IPS-NIHi7 (cell line): Measurements from ENCODE around the gene MMAB.
"Not testable (repeated sequence)": the region's sequence is repeated elsewhere in the genome, so short reads cannot be mapped to it uniquely, and the experiment has no call there.

Experiments used
- DNase-seq: peaks from one replicate; pipeline ENCODE4 v3.0.0; 2012; ENCODE audit warnings: mixed read lengths; ENCODE audit errors: extremely low spot score

The MMAB gene

DNA sequence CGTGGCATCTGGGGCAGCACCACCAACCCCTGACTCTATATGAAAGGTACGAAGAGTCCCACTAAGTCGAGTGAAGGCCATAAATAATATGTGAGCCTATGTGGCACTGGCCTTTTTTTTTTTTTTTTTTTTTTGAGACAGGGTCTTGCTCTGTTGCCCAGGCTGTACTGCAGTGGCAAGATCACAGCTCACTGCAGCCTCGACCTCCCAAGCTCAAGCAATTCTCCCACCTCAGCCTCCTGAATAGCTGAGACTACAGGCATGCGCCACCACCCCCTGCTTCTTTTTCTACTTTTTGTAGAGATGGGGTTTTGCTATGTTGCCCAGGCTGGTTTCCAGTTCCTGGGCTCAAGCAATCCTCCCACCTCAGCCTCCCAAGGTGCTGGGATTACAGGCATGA is 28.8 kb upstream of the MMAB start:
- DNase-seq, result not testable (repeated sequence)

DNA sequence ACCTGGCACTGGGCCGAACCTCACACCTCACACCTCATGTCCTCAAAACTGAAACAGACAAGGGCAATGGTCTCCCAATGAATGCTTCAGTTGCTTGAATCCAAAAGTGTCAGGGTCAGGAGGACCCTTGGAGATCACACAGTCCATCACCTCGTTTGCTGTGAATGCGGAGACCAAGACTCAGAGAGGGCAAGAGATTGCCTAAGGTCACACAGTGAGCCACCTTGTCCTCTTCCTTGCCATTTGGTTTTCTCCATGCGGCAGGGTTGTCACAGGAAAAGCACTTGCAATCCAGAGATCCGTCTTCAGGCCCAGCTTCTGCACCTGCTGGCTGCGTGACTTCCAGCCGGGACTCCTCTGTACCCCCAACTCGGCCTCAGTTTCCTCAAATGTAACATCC is 28.3 kb upstream of the MMAB start:
- no peak for DNase-seq

DNA sequence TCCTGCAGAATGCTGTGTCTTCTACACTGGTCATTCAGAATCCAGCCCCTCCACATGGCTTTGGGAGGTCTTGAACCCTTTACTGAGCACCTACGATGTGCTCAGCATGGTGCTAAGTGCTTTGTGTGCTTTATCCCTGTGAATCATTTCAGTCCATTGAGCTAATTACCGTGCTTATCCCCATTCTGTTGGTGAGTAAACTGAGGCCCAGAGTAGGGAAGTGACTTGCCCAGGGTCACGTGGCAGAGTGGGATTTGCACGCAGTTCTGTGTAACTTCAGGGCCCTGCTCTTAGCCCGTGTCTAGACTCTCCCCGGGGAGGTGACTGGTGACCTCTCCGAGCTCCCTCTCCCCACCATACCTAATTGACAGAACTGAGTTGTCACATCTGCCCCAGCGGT is 27.7 kb upstream of the MMAB start:
- DNase-seq, result no peak

DNA sequence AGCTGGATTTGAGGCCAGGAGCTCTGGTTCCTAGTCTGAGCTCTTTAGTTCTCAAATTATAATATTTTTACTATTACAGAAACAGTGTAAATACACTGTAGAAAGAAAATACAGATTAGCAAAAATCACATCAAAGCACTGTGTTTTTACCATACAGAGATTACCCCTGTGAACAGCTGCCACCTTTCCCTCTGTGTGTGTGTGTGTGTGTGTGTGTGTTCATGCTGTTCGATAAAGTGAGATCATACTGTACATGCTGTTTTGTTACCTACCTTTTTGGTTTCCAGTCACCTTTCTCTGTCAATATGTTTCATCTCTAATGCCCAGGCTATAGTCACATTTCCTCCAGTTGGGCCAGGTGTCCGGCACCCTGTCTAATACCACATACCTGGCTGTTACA is 27.2 kb upstream of the MMAB start:
- no peak for DNase-seq

DNA sequence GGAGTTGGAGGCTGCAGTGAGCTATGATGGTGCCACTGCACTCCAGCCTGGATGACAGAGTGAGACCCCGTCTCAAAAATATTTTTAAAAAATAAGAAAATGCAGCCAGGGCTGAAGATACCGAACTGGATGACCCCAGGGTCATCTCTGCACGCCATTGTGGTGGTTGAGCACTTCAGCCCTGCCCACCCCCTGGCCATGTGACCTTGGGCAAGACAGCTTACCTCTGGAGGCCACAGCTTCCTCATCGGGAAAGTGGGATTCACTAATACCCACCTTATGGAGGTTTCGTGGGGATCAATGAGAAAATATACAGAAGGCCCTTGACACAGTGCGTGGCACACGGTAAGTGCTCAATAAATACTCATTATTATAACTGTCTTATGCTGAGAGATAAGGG is 25.8 kb upstream of the MMAB start:
- no peak for DNase-seq

DNA sequence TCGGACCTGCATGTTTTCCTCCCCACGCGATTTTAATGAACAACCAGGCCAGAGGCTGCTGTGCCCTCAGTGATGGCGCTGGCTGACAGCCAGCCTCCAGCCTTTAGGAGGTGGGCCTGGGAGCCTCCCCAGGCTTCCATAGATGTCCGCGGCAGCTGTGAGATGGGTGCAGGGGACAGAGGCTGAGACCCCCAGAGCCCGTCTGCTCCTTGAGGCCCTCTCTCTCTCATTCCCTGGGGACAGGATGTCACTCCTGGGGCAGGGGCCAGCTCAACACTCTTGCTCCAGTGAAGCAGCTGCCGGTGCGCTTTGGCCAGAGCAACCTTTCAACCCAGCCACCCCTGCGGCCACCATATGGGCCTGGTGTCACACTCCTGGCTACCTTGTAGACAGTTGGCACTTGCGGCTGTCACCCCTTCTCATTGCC is 25.1 kb upstream of the MMAB start:
- DNase-seq, result no peak

DNA sequence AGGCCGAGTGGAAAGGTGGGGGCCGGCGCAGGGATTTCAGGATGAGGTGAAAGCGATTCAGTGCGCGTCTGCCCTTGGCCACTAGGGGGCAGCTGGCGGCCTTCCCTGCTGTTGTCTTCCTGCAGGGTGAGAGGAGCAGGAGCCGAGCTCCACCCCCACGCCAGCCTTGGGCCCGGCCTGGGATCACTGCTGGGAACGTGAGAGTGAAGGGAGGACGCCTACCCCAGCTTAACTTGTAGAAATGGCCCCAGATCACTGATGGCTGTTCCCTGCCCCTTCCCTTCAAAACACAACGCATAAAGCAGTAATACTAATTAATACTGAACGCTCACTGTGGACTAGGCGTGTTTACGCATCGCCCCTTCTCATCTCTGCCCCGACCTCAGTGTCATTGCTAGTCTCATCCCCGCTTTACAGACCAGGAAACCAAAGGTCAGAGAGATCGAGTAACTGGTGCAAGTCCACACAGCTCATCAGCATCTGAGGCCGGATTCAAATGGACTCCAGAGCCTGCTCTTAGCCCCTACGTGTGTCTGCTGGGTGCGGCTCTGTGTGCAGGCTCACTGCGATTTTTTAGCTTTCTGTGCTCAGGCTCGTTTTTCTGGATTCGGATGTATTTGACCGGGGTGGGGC is 24.6 kb upstream of the MMAB start:
- peak; percentile 99 for DNase-seq

DNA sequence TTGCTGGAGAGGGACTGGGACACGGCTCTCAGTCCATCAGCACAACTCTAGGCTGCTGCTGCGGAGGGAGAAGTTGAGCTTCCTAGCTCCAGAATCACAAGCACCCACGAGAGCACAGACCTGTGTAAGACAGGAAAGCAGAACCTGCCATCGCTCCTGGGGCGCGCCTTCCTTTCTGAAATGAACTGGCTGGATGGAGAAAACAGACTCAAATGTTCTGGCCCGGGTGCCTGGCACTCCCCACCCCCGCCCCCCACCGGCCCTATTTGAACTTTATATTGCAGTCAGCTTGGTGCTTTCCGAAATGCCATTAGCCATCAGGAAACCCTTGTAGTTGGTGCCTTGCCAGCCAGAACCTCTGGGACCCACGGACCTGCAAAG is 24.1 kb upstream of the MMAB start:
- no peak for DNase-seq

DNA sequence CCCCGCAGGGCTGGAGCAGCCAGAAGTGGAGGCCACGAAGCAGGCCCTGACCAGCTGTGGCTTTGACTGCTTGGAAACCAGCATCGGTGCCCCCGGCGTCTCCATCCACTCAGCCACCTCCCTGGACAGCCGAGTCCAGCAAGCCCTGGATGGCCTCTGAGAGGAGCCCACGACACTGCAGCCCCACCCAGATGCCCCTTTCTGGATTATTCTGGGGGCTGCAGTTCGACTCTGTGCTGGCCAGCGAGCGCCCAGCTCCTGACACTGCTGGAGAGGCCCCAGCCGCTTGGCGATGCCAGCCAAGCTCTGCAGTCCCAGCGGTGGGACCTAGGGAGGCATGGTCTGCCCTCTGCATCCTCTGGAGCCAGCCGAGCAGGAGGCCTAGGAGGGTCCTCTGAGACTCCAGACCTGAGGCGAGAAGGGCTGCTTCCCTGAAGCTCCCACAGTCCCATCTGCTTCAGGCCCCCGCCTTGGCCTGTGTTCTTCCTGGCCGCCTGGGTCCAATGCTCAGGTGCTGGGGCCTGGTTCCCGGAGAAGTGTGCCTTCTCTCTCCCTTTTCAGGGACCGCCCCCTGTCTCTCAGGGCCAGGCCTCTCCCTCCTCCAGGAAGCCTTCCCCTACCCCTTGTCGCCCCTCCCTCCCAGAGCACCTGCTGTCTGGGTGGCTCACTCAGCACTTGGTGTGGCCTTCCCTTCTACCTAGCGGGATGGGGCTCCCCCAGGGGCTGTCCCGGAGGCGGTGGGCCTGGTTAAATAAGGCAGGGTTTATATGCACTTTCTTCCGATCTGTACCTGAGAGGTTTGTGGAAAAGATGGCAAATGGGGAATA is 23.3 kb upstream of the MMAB start:
- no peak for DNase-seq

DNA sequence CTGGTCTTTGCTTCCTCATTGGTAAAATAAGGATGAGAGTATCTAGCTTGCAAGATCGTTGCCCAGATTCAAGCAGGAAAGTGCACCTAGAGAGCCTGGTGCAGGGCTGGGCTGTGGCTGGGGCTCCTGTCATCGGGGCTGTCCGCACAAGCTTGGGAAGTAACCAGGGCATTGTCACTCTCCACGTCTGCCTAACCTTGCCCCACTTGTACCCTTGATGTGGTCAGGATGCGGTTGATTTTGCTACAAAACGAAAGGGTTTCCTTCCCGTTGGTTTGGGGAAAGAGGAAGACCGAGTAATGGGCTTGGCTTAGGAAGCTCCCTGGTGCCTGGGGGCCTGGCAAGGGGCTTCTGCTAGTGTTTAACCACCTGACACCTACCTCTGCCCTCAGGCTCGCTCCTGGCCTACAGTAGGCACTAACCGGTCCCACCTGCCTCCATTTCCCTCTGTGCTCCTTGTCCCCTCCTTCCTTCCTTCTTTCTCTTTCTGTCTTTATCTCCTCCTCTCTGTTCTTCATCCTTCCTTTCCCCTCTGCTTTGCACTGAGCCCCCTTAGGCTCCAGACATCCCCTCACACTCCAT is 22.1 kb upstream of the MMAB start:
- DNase-seq, result no peak

DNA sequence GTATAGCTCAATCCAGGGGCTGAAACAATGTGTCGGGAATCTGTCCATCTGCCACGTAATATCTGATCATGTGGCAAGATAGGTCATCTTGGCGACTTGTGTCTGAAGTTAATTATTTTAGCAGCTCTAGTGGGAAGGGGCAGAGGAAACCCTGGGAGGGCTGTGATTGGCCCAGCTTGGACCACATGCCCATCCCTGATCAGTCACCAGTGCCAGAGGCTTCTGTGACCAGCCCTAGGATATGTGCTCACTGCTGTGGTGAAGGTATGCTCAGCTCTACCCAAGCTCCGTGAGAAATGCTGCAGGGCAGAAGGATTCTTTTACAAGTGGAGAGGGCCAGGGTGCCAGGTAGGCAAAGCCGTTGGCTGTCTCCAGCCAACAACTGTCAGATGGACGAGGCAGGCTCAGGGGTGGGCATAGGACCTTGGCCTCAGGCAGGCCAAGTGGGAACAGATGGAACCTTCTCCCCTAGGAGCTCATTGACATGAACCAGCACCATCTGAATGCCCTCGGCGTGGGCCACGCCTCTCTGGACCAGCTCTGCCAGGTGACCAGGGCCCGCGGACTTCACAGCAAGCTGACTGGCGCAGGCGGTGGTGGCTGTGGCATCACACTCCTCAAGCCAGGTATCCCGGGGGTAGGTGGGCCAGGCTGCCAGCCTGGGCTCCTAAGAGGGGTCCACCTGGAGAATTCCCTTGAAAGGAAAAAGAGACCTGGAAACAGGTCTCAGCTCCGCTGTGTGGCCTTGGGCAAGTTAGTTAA is 21.4 kb upstream of the MMAB start:
- DNase-seq, result no peak

DNA sequence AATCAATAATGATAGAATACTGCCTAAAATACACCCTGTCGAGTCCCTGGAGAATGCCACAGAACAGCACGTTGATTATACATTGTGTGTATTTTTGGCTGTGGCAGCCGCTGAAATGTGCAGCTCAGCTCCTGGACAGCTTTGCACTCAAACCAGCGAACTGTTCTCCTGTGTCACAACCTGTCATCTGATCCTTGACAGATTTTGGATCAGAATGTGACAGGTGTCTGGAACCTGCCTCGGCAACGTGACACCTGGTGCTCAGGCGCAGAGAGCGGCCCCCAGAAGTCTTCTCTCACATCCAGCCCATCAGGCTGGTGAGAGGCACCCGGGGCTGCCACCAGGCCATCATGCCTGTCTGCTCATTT is 19.6 kb upstream of the MMAB start:
- DNase-seq, result no peak

DNA sequence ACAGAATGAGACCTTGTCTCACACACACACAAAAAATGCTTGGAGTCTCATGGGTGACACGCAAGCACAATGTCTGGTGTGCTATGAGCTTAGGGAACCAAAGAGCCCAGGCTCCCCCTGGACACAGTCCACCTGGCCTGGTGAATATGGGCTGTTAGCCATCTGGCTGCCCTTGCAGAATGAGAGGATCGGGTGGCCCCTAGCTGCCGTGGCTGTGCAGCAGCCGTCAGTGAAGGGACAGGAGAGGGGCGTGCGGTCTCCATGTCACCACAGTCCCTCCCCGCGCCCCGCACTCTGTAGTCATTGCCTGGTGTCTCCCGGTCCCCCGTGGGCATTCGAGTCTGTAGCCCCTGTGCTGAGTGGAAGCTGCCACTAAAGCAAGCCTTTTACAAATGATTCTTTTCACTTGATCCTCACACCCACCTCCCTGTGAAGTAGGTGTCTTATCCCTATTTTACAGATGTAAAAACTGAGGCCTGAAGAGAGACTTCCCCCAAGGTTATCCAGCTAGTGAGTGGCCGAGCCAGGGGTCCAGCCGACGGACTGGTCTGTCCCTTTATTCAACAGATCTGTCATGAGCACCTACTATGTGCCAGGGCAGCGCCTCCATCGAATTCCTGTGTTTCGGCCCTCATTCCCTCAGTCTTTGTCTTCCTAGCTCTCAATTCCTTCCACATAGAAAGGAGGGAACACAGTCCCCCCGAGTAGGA is 19.0 kb upstream of the MMAB start:
- no peak for DNase-seq

DNA sequence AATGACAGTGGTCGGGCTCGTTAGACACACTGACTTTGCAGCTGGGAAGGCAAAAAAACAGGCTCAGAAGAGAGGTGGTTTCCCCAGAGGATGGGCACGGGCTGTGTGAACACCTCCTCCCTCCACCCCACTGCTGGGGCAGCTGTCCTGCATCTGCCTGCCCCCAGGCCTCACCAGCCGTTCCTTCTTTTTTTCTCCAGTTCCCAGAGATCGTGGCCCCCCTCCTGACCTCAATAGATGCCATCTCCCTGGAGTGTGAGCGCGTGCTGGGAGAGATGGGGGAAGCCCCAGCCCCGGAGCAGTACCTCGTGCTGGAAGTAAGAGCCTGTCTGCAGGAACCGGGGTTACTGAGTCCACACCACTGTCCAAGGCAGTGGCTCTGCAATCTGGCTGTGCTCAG is 17.7 kb upstream of the MMAB start:
- no peak for DNase-seq

DNA sequence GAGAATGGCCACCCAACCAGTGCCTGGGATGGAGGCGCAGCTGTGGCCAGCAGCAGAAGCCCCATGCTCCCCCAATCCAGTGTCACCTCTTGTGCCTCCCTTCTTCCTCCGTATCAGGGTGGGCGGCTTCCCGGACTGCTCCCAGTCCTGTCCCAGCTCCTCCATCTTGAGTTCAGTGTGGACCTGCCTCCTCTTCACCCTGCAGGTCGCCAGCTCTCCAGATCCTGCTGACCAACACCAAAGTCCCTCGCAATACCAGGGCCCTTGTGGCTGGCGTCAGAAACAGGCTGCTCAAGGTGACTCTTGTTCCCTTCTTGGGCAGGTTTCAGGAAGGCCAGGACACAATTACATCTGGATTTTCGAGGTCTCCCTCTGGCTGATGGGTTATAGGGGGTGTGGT is 17.3 kb upstream of the MMAB start:
- no peak for DNase-seq

DNA sequence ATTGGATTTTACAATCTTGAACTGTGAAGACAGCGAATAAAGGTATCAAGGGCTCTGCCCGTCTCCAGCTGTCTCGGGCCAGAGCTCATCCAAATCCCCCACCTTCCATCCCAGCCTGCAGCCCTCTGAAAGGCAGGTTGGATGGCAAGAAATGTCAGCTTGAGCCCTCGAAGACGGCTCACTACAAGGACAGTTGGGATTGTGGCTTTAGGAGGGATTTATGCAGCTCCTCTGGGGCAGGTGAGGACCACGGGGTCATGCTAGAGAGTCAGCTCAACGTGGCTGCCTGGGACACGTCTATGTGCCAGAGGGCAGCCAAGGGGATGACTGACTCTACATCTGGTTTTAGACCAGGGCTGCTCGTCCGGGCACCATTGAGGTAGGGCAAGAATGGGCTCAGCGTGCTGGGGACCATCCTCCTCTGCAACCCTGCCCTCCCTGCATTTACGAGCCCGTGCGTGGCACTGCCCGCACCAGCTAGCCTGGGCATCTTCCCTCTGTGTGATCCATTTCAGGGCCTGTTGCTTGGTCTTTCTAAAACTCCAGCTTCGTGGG is 16.5 kb upstream of the MMAB start:
- DNase-seq, result no peak

DNA sequence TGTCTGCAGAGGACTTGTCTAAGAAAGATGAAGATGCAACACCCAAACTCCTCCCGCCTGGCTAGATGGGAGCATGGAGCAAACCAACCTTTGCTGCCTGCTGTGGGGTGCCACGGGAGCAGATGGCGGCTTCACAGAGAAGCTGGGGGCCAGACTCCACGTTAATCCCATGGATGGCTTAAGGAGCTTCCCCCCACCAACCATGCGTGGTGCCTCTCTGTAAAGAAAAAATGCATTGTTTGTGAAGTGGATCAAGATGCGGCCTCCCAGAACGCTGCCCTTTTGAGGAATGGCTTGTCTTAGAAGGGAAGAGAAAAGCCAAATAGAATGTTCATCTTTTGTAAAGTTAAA is 15.9 kb upstream of the MMAB start:
- DNase-seq, result no peak

DNA sequence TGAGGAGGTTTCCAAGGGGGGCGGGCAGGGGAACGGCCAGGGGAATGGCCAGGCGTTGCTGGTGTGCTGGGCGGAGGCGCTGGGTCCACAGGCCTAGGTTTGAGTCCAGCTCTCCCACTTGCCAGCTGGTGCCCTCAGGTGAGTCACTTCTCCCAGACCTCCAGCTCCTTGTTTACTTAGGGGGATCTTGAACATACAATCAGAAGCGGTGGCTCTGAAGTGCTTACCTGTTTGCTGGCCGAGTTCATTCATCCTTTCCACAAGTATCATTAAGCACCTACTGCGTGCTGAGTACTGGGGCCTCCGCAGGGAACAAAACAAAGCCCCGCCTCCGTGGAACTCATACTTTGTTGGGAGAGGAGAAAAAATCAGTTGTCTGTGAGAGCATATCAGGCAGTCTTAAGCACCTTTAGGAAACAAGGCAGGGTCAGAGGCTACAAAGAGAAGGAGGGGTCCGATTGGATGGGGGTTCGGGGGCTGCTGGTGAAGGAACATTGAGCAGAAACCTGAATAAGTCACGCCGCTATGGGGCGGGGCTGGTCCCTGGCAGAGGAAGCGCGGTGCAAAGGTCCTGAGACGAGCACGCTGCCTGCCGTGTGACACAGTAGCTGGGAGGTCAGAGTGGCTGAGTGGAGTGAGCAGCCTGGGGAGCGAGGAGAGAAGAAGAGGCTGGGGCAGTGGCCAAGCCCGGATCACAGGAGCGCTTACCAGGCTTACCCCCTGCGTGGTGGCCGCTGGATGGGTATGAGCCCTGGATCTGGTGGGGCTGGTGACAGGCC is 15.3 kb upstream of the MMAB start:
- no peak for DNase-seq

DNA sequence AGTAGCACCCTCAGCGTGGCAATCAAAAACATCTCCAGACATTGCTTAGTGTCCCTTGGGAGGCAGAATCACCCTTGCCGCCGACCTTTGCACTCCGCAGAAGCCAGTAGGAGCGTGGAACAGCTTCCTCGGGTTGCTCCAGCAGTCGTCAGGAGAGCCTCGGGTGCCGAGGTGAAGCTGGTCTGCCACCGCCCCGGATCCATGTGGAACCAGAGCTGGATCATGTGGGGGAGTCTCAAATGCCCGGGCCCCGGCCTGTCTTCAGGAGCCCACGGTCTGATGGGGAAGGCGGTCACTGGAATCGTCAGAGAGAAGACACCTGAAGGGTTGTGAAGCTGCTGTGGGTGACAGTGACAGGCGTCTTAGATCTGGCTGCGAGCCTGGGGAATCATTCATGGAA is 14.6 kb upstream of the MMAB start:
- no peak for DNase-seq

DNA sequence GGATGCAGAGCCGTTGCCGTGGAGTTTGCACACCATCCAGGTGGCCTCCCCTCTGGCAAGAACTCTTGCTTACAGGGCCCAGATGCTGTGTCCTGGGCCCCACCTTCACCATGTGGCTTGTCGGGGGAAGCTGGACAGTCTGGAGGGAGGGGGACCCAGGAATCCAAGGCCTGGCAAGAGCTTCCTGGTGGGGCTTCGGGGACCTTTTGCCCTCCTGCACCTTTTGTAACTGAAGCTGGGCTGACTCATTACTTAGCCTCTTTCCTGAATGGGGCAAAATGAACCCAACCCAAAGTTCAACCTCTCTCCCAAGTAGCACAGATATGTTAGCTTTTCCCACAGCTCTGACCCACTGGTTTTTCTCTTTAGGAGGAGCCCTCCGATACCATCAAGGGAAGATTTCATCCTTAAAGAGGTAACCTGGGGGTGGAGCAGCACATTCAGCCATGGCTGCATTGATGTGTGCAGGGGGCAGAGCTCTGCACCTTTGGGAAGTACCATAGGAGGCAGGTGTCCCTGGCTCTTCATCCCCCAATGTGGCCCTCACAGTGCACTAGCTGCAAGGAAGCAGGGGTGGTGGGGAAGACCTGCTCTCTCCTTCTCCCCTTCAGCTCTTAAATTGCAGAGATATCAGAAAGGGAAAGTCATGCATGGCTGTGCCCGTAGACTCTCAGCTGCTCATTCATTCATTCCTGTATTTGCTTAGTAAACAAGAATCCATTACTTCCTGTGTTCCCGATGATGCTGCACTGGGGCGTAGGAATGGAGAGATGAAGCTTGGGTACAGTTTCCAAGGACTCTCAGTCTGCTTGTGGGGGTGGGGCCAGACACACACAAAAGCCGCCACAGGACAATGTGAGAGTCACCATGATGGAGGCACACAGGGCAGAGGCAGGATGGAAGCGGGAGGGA is 13.3 kb upstream of the MMAB start:
- DNase-seq, result no peak
